Activated T-cell treated with anti-CD3 and anti-CD28 coated beads for 1 hour (primary cell): ENCODE results near the gene ABHD17A.

Source experiments
- DNase-seq: peaks from one replicate; pipeline ENCODE4 v3.0.0-alpha.2; 2020; ENCODE audit warnings: low read depth

ABHD17A gene

GRCh38 chr19:1885398-1886119 lies at the start of gene ABHD17A:
Gene ABHD17A, minus strand, starts transcription at chr19:1885496. Its CDS starts 3,930 bp downstream, at chr19:1881566.
- peak; percentile 95 for DNase-seq

GRCh38 chr19:1933942-1934341 lies 48.6 kb upstream of the ABHD17A start:
- DNase-seq, result no peak

- no peak for DNase-seq
Measured at GRCh38 chr19:1933244-1933643, 47.9 kb upstream of the ABHD17A start.

GRCh38 chr19:1932395-1932794 lies 47.1 kb upstream of the ABHD17A start:
- no peak for DNase-seq

GRCh38 chr19:1931445-1931844 lies 46.1 kb upstream of the ABHD17A start:
- DNase-seq, result no peak

GRCh38 chr19:1929021-1929742 lies 43.9 kb upstream of the ABHD17A start:
- peak; percentile 75 for DNase-seq

GRCh38 chr19:1925544-1925943 lies 40.2 kb upstream of the ABHD17A start:
- no peak for DNase-seq

GRCh38 chr19:1924320-1924961 lies 39.1 kb upstream of the ABHD17A start:
- no peak for DNase-seq

GRCh38 chr19:1923319-1923718 lies 38.0 kb upstream of the ABHD17A start:
- no peak for DNase-seq

GRCh38 chr19:1922803-1923202 lies 37.5 kb upstream of the ABHD17A start:
- DNase-seq, result no peak

GRCh38 chr19:1921825-1922224 lies 36.5 kb upstream of the ABHD17A start:
- no peak for DNase-seq

GRCh38 chr19:1921326-1921725 lies 36.0 kb upstream of the ABHD17A start:
- no peak for DNase-seq

GRCh38 chr19:1920644-1921043 lies 35.3 kb upstream of the ABHD17A start:
- no peak for DNase-seq

GRCh38 chr19:1918975-1919374 lies 33.7 kb upstream of the ABHD17A start:
- no peak for DNase-seq

- no peak for DNase-seq
Measured at GRCh38 chr19:1917926-1918325, 32.6 kb upstream of the ABHD17A start.

GRCh38 chr19:1917146-1917545 lies 31.9 kb upstream of the ABHD17A start:
- no peak for DNase-seq

GRCh38 chr19:1914826-1915341 lies 29.6 kb upstream of the ABHD17A start:
- DNase-seq, result no peak

- DNase-seq, result no peak
Measured at GRCh38 chr19:1913781-1914577, 28.7 kb upstream of the ABHD17A start.

GRCh38 chr19:1912760-1913505 lies 27.6 kb upstream of the ABHD17A start:
- no peak for DNase-seq

GRCh38 chr19:1911995-1912394 lies 26.7 kb upstream of the ABHD17A start:
- no peak for DNase-seq

- DNase-seq, result no peak
Measured at GRCh38 chr19:1911098-1911497, 25.8 kb upstream of the ABHD17A start.
